Measurements from ENCODE around the gene ADCY7.

DNA sequence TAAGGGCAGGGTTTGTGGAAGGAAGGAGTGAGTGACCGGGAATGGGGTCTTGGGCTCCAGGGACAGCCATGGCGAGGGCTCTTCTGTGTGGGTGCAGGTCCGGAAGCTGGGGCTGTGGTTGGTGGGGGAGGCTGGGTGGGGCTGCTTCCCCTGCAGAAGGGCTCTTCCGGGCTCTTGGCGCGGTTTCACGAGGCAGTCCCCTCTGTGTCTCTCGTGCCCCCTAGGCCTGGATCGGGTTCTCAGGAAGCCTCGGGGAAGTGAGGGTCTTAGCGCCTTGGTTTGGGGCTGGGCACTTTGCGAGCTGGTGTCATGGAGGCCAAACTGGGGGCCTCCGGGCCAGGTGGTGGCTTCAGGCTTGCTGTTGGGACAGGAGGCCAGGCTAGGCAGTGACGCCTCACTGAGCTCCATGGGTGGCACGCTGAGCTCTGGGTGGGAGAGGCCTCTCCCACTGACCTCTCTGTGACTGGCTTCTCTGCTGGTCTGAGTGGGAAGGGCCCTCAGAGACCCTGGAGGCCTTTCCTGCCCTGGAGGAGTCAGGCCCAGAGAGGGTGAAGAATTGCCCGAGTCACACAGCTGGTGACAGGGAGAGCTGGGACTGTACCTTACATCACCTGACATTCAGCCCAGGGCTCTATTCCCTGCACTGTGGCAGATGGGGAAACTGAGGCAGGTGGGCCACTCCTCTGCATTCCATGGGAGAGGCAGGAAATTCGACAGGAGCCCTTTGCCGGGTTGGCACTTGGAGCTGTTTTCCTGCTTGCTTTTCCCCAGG lies 8.2 kb downstream of the ADCY7 start:
- TF ChIP-seq EP300 (IDR thresholded peaks at IDR 0.05): no peak
- TF ChIP-seq, protein P1, sequence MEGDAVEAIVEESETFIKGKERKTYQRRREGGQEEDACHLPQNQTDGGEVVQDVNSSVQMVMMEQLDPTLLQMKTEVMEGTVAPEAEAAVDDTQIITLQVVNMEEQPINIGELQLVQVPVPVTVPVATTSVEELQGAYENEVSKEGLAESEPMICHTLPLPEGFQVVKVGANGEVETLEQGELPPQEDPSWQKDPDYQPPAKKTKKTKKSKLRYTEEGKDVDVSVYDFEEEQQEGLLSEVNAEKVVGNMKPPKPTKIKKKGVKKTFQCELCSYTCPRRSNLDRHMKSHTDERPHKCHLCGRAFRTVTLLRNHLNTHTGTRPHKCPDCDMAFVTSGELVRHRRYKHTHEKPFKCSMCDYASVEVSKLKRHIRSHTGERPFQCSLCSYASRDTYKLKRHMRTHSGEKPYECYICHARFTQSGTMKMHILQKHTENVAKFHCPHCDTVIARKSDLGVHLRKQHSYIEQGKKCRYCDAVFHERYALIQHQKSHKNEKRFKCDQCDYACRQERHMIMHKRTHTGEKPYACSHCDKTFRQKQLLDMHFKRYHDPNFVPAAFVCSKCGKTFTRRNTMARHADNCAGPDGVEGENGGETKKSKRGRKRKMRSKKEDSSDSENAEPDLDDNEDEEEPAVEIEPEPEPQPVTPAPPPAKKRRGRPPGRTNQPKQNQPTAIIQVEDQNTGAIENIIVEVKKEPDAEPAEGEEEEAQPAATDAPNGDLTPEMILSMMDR (IDR thresholded peaks at IDR 0.05): no peak

Data from ovary (tissue), 3 donors.